C4-2B (cell line): ENCODE results near the gene HBM.
"Not testable (repeated sequence)": the region's sequence is repeated elsewhere in the genome, so short reads cannot be mapped to it uniquely, and the experiment has no call there.

Experiments used
- H3K27ac ChIP-seq: fragments of 450-650 bp; 2 replicates; pipeline ENCODE4 v1.5.1; 2017
- ZFX ChIP-seq: fragments of 450-650 bp; IDR thresholded peaks from 2 replicates; pipeline ENCODE4 v1.6.1; 2017
- TF ChIP-seq, protein P1 (sequence below): fragments of 450-650 bp; conservative IDR thresholded peaks from 2 replicates; pipeline ENCODE4 v1.5.1; 2017; ENCODE audit warnings: mild to moderate bottlenecking

HBM gene

GRCh38 chr16:122361-122760 is 43.4 kb upstream of the HBM start:
- no peak overlapping the region for H3K27ac ChIP-seq
- TF ChIP-seq, protein P1, sequence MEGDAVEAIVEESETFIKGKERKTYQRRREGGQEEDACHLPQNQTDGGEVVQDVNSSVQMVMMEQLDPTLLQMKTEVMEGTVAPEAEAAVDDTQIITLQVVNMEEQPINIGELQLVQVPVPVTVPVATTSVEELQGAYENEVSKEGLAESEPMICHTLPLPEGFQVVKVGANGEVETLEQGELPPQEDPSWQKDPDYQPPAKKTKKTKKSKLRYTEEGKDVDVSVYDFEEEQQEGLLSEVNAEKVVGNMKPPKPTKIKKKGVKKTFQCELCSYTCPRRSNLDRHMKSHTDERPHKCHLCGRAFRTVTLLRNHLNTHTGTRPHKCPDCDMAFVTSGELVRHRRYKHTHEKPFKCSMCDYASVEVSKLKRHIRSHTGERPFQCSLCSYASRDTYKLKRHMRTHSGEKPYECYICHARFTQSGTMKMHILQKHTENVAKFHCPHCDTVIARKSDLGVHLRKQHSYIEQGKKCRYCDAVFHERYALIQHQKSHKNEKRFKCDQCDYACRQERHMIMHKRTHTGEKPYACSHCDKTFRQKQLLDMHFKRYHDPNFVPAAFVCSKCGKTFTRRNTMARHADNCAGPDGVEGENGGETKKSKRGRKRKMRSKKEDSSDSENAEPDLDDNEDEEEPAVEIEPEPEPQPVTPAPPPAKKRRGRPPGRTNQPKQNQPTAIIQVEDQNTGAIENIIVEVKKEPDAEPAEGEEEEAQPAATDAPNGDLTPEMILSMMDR = no peak
- no peak for TF ChIP-seq ZFX

GRCh38 chr16:123558-124350 is 42.0 kb upstream of the HBM start:
- not testable (repeated sequence) for H3K27ac ChIP-seq

GRCh38 chr16:125011-125410 is 40.8 kb upstream of the HBM start:
- TF ChIP-seq, protein P1 = no peak
- no peak for TF ChIP-seq ZFX
- no peak overlapping the region for H3K27ac ChIP-seq

GRCh38 chr16:129075-129474 is 36.7 kb upstream of the HBM start:
- no peak for TF ChIP-seq ZFX
- TF ChIP-seq, protein P1 = no peak
- H3K27ac ChIP-seq = no peak overlapping the region

DNA sequence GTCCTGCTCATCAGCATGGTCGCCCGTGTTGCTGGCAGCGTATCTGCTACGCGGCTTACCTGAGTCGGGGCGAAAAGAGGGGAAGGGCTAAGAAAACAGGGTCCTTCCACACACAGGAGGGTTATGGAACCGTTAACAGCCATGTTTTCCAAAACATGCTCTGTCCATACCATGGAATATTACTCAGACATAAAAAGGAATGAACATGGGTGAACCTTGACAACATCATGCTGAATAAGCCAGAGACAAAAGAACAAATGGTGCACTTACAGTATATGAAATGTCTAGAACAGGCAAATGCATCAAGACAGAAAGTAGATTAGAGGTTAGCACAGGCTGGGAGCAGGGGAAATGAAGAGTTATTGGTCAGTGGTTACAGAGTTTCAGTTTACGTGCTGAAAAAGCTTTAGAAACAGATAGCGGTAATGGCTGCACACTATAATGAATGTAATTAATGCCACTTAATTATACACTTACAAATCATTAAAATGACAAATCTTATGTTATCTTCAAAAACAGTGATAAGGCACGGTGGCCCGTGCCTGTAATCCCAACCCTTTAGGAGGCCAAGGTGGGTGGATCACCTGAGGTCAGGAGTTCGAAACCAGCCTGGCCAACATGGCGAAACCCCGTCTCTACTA is 35.1 kb upstream of the HBM start:
- TF ChIP-seq ZFX = no peak
- TF ChIP-seq, protein P1 = no peak

DNA sequence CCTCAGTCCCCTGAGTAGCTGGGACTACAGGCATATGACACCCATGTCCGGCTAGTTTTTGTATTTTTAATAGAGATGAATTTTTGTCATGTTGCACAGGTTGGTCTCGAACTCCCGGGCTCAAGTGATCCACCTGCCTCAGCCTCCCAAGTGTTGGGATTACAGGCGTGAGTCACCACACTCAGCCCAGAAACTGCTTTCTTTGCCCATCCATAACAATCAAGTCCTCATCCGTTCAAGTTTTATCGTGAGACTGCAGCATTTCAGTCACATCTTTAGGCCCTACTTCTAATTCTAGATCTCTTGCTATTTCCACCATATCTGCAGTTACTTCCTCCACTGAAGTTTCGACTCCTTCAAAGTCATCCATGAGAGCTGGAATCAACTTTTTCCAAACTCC is 33.7 kb upstream of the HBM start:
- H3K27ac ChIP-seq = no peak overlapping the region
- TF ChIP-seq, protein P1 = no peak
- TF ChIP-seq ZFX = no peak

More for the DNA sequence above, 35.1 kb upstream of the HBM start:
- H3K27ac ChIP-seq = no peak overlapping the region

DNA sequence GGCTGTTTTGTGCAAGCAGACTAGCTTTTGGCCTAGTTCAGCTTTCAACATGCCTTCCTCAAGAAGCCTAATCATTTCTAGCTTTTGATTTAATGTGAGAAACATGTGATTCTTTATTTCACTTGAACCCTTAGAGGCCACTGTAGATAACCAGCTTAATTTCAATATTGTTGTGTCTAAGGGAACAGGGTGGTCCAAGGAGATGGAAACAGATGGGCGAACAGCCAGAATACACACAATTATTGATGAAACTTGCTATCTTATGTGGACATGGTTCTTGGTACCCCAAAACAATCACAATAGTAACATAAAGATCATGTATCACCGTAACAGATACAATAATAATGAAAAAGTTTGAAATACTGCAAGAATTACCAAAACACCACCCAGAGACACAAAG is 32.1 kb upstream of the HBM start:
- TF ChIP-seq, protein P1 = no peak
- no peak for TF ChIP-seq ZFX
- no peak overlapping the region for H3K27ac ChIP-seq

DNA sequence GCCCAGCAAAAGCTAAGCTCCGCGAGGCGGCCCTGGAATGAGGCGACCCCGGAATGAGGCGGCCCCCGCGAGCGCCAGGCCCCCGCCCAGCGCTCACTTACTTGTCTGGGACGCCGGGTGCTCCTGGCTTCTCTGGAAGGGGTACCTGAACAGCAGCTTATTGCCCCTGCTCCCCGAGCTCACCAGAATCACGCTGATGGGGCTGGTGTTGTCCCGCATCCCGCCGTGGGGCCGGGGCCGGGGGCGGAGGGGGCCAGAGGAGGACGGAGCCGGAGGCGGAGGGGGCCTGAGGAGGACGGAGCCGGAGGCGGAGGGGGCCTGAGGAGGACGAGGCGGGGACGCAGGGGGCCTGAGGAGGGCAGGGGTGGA is 27.7 kb upstream of the HBM start:
- TF ChIP-seq, protein P1 = no peak
- no peak for TF ChIP-seq ZFX

More for the DNA sequence above, 27.7 kb upstream of the HBM start:
- H3K27ac ChIP-seq = peak overlapping the region; percentile 87
